Activated CD4-positive, alpha-beta T cell treated with anti-CD3 and anti-CD28 coated beads, Interleukin-2, amount 50 U/mL, for 1 hour (primary cell): ENCODE results near the gene CCNB1IP1.
"Not testable (repeated sequence)": the region's sequence is repeated elsewhere in the genome, so short reads cannot be mapped to it uniquely, and the experiment has no call there.

Source experiments
- DNase-seq: peaks from one replicate; pipeline ENCODE4 v3.0.0-alpha.2; 2020

Gene CCNB1IP1

DNA sequence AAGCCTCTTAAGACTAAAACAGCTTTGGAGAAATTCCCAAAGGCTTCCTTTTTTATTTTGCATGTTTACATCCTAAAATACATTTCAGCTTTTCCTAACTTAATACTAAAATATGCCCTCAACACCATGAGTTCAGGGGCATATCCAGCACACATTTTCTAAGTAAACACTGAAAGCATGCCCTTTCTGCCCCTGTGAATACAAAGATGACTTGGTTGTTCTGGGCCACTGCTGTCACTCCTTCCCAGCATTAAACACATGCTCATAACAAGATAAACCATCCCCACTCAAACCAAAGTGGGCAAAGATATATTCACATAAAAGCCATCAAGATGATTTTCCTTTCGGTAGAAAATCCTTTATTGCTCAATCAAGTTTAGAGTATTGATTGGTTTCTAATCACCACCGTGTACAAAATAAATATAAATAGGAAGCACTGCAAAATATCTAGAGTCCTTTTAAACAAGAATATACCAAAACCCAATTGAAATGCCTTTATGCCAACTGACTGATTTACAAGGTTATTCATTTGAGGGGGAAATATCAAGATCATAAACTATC is 1.9 kb downstream of the CCNB1IP1 start:
- no peak for DNase-seq

DNA sequence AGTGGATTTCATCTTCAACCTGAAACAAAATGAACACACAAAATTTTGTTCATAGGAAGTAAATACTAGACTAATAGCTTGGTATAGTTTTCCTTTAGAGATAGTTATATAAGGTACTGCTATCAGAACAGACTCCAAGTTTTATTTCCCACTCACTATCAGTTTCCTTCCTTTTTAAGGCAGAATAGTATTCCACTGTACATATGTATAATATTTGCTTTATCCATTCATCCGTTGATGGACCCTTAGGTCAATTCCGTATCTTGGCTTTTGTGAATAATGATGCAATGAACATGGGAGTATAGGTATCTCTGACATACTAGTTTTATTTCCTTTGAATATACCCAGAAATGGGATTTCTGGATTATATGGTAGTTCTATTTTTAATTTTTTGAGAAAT is 3.7 kb downstream of the CCNB1IP1 start:
- no peak for DNase-seq

DNA sequence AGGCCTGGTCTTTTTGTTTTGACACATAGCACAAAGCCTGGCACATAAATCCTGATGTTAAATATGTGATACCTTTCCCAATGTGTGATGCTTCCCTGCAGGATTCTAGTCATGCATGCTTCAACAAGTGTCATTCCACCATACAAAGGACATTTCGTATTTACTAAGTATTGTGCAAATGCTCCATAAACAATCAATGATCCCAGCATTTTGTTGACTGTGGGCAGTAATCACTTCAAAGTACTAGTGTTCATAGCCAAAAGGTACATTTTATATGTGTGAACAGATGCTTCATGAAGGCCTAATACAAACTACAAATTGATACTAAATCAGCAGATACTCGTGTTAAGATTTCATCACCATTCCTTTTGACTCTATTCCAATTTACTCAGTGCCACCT is 4.4 kb downstream of the CCNB1IP1 start:
- no peak for DNase-seq

DNA sequence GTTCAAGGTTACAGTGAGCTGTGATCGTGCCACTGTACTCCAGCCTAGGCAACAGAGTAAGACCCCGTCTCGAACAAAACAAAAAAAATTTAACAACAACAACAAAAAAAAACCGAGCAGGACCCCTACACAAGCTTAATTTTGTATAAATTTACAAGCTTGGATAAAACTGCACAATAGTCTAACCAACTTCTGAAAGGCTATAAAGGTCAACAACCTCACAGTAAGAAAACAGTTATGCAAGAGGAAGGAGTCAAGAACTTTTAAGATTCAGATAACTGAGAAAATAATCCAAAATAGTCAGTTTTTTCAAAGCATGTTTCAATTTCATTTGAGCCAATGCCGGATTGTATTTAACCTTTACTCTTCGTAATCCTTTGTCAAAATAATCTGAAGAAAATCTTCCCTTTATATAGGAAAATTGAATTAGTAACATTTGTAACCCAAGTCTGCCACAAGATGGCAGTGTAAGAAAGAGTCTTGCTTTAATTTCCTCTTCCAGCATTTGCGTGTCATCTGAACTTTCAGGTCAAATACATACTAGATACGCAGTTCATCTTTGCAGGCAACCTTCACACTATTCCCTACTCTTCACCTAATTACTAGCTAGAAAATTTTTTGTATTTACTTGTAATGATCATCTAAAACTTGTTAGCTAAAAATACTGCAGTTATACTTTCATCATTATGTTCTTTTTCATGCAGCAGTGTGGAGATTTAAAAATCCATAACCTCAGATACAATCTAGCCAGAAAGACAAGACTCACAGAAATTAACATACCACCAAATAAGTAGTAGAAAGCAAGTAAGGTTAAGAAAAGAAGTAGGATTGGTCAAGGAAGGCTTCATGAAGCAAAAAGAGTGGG is 5.8 kb downstream of the CCNB1IP1 start:
- no peak for DNase-seq

DNA sequence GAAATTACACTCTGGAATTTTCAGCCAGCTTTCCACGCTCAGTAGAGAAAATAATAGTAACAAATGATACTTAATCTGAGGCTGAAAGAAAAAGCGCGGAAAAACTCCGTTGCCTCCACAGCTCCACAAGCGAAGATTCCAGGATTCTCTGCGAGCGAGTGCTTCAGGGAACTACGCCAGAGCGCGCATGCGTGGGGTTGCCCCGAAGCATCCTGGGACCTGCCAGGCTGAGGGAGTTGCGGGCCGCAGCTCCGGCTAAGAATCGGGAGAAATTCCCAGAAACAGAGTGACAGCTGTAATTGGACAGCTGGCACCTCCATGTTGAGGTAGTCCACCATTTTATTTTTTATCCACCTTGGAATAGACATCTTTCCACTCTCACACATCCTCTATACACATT is 15.4 kb downstream of the CCNB1IP1 start:
- DNase-seq, result no peak

DNA sequence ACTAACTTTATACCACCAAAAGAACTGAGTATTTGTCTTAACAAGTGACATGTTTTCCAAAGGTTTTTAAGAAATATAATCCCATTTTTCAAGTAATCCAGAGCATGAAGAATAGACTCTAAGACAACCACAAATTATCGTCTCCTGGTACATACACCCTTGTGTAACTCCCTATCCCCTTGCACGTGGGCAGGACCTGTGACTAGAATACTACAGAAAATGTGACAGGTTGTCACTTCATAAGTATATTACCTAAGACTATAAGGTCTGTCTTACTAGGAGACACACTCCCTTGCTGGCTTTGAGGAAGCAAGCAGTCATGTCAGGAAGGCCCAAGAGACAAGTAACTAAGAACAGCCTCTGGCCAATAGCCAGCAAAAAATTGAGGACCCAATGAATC is 19.1 kb downstream of the CCNB1IP1 start:
- no peak for DNase-seq

DNA sequence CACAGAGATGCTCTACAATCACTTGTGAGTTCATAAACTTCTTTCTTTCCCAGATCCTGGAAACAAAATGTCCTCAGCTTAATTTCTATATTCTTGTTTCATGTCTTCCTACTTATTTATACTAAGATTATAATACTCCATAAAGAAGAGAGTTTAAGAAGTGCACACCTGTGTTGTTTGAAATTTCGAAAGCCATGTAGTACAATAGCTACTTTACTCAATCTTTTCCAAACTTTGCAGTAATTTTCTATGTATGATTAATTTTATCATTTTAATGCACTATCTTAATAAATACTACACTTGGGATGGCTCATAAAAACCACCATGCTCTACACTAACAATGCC is 27.0 kb downstream of the CCNB1IP1 start:
- no peak for DNase-seq

DNA sequence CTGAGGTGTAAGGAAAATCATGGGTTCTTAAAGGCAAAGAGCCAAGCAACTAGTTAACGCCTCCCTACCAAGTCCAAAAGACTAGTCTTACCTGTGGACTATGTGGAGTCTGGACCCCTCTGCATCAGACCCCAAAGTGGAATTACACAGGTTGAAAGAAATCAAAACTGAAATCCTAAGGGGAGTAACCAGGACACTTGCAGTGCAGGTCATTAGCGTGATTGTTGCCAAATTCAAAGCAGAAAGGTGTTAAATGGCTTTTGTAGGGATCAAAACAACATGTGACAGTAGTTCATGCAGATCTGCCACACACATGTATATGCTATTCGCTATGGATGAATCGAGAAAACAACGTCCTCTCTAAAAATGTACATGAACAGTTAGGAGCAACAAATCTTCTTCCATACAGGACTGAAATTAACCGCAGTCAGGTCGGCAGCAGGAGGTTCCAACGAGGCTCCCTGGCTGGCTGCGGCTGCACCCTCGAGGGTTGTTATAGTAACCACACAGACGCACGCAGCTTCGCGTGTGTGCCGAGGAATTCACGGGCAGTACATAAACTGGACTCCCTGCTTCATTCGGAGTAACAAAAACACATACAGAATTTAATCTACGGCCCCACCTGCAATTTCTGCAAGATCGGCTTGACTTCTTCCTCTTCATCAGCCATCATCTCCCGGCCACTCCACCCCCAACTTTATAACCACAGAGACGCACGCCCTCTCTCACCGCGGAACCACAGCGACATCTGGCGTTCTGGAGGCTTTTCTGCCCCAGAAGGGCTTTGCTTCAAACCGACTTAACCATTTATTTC is 27.6 kb downstream of the CCNB1IP1 start, which contains the start of gene TTC5:
Gene TTC5 (minus strand): TSS at position 687 of the 814 bp plus-strand sequence. CDS start 14 bp downstream, at position 673.
- peak; percentile 90 for DNase-seq

DNA sequence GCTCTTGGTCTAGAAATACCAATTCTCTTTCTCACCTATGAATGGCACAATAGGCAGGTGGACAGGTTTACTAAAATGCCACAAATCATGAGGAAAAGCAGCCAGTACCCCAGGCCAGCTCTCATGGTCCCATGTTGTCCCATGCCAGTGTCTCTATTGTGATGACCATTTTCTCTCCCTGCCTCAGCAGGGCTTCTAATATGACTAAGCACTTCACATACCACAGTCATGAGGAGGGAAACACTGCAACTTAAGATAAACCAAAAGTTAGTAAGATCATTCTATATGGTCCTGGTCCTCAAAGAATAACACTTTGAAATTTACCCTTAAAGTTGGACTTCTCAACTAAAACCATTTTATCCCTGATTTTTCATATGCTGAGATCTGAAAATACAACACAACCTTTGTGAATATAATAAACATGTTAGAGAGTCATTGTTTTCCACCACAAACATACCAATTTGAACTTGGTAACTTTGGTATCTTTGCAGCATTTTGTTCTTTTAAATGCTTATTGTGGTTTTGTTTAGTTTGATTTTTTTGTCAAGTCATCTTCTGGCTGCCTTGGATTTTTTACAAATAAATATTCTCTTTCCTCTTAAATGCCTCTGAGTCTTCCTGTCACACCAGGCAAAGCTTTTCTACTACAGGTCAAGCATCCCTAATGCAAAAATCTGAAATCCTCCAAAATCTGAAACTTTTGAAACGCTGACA is 30.9 kb downstream of the CCNB1IP1 start:
- DNase-seq, result no peak

DNA sequence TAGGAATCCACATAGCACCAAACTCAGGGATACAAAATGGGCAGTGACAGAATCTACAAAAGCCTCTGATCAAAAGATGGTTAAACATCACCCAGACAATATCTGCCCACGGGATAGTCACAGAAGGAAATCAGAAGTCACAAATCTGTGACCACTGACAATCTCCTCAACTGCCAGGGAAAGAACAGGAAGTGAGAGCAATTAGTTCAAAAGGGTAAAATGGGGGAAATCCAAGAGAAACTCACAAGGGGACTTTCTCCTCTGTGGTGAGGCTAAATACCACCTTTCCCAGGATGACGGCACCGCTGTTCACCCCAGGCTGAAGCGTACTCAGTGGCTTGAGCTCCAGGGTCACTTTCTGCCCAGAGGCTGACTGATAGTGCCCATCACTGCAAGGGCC is 38.0 kb downstream of the CCNB1IP1 start:
- no peak for DNase-seq

DNA sequence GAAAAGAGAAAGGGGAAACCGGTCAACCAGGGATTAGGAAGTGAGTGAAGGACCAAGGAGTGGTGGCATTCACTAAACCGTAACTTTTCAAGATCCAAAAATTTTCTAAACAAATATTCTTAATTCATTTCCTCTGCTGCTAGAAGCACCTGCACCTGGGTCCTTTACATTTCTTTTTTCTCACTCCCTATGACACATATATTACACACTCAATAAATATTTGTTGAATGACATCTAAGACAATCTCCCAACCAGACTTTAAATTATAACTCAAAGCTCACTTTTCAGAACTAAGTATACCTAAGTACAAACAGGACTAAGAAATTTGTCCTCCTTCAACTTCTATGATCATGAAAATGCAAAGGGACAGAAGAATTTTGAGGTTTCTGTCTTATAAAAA is 38.4 kb downstream of the CCNB1IP1 start:
- no peak for DNase-seq

DNA sequence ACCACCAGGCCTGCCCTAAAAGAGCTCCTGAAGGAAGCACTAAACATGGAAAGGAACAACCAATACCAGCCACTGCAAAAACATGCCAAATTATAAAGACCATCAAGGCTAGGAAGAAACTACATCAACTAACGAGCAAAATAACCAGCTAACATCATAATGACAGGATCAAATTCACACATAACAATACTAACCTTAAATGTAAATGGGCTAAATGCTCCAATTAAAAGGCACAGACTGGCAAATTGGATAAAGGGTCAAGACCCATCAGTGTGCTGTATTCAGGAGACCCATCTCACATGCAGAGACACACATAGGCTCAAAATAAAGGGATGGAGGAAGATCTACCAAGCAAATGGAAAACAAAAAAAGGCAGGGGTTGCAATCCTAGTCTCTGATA is 51.1 kb downstream of the CCNB1IP1 start:
- not testable (repeated sequence) for DNase-seq

DNA sequence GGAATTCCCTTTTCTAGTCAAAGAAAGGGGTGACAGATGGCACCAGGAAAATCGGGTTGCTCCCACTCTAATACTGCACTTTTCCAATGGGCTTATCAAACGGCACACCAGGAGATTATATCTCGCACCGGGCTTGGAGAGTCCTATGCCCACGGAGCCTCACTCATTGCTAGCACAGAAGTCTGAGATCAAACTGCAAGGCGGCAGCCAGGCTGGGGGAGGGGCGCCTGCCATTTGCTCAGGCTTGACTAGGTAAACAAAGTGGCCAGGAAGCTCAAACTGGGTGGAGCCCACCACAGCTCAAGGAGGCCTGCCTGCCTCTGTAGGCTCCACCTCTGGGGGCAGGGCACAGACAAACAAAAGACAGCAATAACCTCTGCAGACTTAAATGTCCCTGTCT is 52.8 kb downstream of the CCNB1IP1 start:
- DNase-seq, result peak; percentile 4

DNA sequence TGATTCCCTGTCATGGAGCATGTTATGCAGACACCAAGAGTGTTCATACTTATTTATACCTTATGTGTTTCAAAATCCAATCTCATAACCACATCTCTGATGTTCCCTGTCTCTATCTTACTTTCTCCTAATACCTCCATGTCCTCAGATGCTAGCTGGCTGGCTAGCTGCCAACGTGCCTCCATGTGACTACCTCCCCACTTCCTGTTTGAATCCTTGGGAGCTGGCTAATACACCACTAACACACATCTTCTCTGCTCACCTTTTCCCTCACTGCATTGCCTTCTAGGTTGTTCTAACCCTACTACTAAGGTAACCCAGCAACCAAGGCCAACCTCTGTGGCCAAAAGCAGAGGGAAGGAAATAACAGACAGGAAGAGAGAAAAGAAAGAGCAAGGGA is 54.7 kb downstream of the CCNB1IP1 start:
- DNase-seq, result peak; percentile 8

DNA sequence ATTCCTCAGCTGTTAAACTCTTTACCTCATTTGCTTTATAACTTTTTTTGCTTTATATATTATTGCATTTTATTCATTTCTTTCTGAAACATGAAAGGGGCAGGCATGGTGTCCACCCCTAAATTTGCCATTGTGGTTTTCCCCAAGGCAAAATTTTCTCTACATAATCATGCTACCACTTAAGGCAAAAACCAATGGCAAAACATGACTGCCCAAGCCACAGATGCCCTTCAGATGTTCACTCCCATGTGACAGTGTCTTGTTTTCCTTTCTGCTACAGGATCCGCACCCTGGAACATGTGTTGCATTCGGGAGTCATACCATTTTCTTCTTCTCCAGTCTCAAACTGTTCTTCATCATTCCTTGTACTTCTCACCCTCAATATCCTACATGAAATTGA is 55.7 kb downstream of the CCNB1IP1 start:
- DNase-seq, result no peak

DNA sequence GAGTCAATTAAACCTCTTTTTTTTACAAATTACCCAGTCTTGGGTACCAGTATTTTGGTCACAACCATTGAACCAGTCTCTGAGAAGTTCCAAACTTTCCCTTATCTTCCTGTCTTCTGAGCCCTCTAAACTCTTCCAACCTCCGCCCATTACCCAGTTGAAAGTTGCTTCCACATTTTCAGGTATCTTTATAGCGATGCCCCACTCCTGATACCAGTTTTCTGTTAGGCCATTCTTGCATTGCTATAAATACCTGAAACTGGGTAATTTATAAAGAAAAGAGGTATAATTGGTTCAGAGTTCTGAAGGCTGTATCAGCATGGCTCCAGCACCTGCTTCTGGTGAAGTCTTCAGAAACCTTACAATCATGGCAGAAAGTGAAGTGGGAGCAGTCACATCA is 59.0 kb downstream of the CCNB1IP1 start:
- no peak for DNase-seq

DNA sequence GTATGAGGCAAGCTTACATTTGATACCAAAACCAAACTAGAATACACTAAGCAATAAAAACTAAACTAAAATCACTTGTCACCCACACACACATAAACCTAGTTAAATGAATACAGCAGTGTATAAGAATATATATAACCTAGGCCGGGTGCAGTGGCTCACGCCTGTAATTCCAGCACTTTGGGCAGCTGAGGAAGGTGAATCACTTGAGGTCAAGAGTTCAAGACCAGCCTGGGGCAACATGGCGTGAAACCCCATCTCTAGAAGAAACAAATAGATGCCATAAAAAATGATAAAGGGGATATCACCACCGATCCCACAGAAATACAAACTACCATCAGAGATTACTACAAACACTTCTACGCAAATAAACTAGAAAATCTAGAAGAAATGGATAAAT is 68.7 kb downstream of the CCNB1IP1 start:
- DNase-seq, result not testable (repeated sequence)

DNA sequence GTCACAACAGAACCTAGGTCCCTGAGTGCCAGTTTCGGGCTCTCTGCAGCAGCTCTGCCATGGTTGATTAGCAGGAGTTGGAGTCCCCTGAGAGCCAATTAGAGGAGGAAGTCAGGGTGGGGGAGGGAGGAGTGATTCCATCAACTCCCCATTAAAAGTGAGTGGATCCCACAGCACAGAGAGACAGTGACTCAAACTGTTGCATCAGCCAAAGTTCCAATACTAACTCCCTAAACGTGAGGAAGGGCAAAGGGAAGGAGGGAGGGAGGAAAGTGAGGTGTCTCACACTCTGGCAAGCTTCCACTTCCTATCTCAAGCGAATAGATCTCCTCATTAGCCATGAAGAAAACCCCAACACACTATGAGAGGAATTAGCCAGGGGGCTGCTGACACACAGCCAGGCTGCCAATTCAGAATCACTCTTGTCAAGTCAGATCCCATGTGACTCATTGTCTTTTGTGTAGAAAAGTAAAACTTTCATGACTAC is 70.4 kb downstream of the CCNB1IP1 start:
- DNase-seq, result no peak
